LNCAP (cell line): Measurements from ENCODE around the gene CTDP1.

Experiments used
- CTCF ChIP-seq: fragments of 450-650 bp; IDR thresholded peaks from 2 replicates; pipeline ENCODE4 v1.5.1; 2017; ENCODE audit warnings: mild to moderate bottlenecking

CTDP1 gene

GRCh38 chr18:79718878-79719477 is 39.4 kb downstream of the CTDP1 start:
- TF ChIP-seq CTCF: no peak

GRCh38 chr18:79720359-79720733 is 40.7 kb downstream of the CTDP1 start:
- no peak for TF ChIP-seq CTCF

- no peak for TF ChIP-seq CTCF
These were observed 43.4 kb downstream of the CTDP1 start for GRCh38 chr18:79723036-79723435.

GRCh38 chr18:79723628-79724027 is 44.0 kb downstream of the CTDP1 start:
- TF ChIP-seq CTCF: no peak

- no peak for TF ChIP-seq CTCF
These were observed 44.9 kb downstream of the CTDP1 start for GRCh38 chr18:79724299-79725080.

- TF ChIP-seq CTCF: no peak
These were observed 45.9 kb downstream of the CTDP1 start for GRCh38 chr18:79725486-79725885.

- no peak for TF ChIP-seq CTCF
These were observed 47.1 kb downstream of the CTDP1 start for GRCh38 chr18:79726721-79727120.
